GM18867 (cell line): Measurements from ENCODE around the gene RHOF.

Experiments used
- ATAC-seq: cut with Tn5 transposase; IDR thresholded peaks from one replicate; pipeline ENCODE4 v1.9.1; 2021; ENCODE audit warnings: mild to moderate bottlenecking, moderate library complexity; ENCODE audit not compliant: unreplicated experiment

Gene RHOF, protein sequence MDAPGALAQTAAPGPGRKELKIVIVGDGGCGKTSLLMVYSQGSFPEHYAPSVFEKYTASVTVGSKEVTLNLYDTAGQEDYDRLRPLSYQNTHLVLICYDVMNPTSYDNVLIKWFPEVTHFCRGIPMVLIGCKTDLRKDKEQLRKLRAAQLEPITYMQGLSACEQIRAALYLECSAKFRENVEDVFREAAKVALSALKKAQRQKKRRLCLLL

GRCh38 chr12:121793440-121793837 lies at the start of gene RHOF:
Gene RHOF (minus strand): TSS chr12:121793688. CDS start chr12:121793633, 55 bp downstream.
- ATAC-seq: peak; percentile 25

DNA sequence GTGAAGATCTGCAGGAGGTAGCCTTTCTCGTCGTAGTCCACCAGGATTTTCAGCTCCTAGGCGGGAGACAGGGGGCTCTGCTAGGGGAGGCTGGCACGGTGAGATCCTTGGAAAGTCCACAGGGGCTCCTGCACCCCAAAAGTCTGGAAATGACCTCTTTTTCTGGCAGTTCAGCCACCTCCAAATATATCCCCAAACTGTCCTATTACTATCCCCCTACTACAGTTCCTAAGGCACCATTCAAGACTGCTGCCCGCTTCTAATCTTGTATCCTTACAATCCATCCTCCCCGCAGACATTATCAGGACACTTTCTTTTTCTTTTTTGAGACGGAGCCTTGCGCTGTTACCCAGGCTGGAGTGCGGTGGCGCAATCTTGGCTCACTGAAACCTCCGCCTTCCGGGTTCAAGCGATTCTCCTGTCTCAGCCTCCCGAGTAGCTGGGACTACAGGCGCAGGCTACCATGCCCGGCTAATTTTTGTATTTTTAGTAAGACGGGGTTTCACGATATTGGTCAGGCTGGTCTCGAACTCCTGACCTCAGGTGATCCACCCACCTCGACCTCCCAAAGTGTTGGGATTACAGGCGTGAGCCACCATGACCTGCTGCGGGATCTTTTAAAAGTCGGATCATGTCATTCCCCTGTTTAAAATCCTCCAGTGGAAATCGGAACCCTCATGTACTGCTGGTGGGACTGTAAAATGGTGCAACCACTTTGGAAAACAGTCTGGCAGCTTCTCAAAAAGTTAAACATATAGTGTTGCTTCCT lies 46.7 kb upstream of the RHOF start:
- ATAC-seq: no peak

DNA sequence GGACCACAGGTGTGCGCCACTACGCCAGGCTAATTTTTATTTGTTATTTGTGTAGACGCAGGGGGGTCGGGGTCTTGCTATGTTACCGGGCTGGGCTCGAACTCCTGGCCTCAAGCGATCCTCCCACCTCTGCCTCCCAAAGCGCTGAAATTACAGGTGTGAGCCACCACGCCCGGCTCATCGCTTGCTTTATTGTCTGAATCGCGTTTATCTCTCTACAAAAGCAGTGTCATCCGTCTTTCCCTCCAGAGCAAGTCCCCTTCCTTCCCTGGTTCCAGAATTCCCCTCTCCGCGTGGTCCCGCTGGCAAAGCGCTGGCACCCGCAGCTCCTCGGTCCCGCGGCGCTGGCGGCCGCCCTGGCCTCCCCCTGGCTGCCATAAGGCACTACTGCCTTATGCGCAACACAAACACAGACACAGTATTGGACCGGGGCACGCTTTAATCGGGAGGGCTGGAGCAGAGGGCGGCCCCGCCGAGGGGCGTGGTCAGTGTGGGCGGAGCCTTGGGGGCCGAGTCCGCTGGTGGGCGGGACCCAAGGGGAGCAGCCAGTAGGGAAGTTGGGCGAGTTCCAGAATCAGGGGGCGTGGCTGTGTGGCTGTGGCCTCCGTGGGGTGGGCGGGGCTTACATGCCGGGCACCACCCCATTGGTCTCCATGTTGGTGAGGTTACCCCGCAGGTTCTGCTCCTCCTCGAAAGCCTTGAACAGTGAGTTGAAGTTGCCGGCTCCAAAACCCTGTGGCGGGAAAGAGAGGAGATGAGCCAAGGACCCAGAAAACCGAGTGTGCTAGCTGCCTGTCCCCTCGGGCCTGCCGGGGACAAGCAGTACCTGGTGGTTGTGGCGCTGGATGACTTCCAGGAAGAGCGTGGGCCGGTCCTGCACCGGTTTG lies 45.9 kb upstream of the RHOF start:
- peak; percentile 92 for ATAC-seq

GRCh38 chr12:121838126-121838525 lies 44.6 kb upstream of the RHOF start:
- ATAC-seq: no peak

DNA sequence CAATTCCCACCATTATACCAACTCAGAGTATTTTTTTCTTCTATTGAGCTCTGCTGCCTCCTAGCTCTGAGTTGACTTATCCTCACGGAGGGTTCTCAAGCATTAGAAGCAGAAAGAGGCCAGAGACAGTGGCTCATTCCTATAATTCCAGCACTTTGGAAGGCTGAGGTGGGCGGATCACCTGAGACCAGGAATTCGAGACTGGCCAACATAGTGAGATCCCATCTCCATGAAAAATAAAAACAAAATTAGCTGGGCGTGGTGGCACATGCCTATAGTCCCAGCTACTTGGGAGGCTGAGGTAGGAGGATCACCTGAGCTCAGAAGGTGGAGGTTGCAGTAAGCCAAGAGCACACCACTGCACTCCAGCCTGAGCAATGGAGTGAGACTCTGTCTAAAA lies 44.2 kb upstream of the RHOF start:
- no peak for ATAC-seq

GRCh38 chr12:121831571-121832245 lies 38.2 kb upstream of the RHOF start:
- ATAC-seq: no peak

DNA sequence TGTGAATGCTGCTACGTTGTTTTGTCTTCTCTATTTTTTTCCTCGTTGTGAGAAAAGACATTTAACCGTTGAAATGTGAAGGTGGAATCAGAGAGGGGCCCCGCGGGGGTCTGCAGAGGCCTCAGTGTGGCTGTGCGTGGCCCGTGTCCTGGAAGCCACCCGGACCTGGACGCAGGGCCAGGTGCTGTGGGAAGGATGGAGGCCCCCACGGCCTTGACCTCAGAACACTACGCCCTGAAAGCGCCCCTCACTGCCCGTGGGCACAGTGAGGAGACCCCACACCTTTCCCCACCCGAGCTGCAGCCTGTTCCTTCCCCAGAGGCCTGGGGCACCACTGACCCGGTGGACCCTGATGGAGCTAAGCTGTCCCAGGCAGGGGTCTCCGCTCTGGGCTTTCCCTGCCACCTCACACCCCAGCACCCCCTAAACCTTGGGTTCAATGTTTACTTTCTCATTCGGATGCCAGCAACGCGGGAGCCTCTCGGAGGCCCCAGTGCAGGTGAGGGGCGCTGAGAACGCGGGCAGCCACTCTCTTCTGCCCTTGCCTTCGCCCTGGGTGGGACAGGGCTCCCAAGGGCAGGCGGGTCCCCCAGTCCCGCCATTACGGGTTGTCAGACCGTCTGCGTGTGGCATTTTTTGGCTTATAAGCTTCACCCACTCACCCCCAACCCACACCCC lies 37.2 kb upstream of the RHOF start:
- no peak for ATAC-seq

DNA sequence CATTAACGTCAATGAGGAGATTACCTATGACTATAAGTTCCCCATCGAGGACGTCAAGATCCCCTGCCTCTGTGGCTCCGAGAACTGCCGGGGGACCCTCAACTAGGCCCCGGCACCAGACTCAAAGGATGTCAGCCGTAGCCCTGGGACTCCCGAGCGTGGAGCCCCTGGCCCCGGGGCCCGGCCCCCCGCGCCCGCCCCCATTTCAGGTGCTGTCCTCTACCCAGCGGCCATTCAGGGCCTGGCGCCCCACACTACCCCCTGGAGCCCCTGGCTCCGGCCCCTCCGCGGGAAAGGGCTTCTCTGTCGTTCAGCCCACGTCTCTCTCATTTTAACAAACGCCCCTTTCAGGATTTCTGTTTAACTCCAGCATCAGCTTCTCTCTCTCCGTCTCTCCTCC lies 36.6 kb upstream of the RHOF start:
- ATAC-seq: no peak

DNA sequence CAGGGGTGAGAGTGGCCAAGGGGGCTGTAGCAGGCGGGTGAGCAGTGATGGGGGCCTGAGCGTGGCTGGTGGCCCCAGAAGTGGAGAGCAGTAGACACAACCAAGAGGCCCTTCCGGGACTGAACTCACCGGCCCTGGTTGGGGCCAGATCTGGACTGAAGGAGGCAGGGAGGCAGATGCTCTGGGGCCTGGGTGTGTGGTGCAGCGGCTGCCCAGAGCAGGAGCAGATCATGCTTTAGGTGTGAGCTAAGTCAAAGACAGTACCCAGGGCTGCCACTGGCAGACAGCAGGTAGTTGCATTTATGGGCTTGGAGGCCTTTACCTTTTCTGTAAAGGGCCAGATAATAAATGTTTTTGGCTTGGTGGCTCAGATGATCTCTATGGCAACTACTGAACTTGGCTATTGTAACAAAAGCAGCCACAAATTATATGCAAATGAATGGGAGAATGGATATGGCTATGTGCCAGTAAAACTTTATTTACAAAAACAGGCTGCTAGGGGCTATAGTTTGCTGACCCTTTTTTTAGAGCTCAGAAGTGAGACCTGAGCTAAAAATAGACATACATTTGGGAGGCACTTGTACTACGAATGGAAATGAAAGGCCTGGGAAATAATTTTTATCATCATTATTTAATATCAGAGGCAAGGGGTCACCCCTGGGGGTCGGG lies 35.9 kb upstream of the RHOF start:
- no peak for ATAC-seq

DNA sequence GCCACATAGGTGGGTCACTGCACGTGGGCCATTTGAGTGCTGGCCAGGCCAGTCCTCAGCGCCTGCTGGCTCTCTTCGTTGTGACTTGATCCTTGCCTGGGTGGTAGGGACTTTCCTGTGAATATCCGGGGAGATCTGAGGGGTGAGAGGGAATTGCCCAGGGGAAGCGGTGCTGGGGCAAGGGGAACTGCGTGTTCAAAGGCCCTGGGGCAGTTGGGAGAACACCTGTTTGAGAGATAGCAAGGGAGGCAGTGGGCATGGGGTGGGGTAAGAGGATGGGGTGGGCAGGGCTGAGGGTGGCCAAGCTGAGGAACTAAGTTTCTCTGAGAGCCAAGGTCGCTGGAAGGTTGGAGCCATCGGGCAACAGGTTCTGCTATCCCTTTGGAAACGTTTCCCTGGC lies 35.3 kb upstream of the RHOF start:
- no peak for ATAC-seq

GRCh38 chr12:121828306-121828705 lies 34.8 kb upstream of the RHOF start:
- ATAC-seq: no peak

GRCh38 chr12:121827351-121828099 lies 34.0 kb upstream of the RHOF start:
- no peak for ATAC-seq

DNA sequence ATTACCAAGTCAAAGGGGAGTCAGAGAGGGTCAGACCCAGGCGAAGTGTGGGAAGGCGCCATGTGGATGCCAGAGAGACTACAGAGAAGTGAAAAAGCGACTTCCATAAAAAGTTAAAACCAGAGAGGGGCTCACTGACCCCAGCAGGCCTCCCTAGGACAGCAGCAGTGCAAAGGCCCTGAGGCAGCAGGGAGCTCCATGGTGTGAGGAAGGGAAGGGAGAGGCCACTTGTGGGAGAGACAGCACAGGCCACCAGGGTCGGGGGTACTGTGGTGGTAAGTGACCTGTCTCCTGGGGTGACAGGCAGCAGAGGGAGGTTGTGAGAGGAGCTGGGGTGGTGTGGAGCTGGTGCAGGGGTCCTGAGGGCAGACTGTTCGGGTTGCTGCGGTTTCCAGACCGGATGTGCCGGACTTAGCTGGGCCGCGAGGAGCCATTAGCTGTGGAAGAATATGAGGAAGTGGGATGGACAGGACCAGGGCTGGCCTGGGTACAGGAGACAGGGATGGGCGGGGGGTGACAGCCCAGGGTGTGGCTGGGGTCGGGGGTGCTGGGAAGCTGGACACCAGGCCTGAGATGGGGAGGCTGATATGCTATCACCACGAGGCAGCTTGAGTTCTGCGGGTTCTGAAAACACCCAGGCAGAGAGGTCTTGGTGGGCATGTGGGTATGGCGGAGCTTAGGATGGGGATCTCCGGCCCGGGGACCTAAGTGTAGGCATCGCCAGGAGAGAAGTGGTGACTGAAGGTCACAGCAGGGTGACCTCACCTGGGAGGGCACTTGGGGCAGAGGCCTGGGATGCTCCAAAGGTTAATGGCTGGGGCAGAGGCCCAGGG lies 33.0 kb upstream of the RHOF start:
- no peak for ATAC-seq

DNA sequence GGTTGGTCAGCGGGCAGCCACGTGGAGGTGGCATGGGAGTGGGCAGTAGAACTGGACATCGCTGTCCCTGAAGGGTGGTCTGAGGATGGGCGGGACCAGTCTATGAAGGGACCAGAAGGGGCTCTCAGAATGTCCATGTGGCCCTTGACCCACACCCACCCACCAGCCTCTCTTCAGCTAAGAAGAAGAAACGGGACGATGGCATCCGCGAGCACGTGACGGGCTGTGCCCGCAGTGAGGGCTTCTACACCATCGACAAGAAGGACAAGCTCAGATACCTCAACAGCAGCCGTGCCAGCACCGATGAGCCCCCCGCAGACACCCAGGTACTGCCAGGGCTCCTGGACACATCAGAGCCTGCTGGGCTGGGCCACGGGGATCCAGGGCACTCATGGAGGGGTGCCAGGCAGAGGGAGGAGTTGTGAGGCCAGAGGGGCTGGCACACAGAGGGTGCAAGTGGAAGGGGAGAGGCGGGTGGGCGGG lies 31.6 kb upstream of the RHOF start:
- ATAC-seq: no peak

GRCh38 chr12:121823727-121824115 lies 30.2 kb upstream of the RHOF start:
- no peak for ATAC-seq

DNA sequence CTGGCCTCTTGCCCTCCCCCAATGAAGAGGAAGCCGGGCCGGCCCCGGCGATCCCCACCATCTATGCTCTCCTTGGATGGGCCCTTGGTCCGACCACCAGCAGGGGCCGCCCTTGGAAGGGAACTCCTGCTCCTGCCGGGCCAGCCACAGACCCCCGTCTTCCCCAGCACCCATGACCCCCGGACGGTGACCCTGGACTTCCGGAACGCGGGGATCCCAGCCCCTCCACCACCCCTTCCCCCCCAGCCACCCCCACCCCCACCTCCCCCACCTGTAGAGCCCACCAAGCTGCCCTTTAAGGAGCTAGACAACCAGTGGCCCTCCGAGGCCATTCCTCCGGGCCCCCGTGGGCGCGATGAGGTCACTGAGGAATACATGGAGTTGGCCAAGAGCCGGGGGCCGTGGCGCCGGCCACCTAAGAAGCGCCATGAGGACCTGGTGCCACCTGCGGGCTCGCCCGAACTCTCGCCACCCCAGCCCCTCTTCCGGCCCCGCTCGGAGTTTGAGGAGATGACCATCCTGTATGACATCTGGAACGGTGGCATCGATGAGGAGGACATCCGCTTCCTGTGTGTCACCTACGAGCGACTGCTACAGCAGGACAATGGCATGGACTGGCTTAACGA lies 29.7 kb upstream of the RHOF start:
- no peak for ATAC-seq

DNA sequence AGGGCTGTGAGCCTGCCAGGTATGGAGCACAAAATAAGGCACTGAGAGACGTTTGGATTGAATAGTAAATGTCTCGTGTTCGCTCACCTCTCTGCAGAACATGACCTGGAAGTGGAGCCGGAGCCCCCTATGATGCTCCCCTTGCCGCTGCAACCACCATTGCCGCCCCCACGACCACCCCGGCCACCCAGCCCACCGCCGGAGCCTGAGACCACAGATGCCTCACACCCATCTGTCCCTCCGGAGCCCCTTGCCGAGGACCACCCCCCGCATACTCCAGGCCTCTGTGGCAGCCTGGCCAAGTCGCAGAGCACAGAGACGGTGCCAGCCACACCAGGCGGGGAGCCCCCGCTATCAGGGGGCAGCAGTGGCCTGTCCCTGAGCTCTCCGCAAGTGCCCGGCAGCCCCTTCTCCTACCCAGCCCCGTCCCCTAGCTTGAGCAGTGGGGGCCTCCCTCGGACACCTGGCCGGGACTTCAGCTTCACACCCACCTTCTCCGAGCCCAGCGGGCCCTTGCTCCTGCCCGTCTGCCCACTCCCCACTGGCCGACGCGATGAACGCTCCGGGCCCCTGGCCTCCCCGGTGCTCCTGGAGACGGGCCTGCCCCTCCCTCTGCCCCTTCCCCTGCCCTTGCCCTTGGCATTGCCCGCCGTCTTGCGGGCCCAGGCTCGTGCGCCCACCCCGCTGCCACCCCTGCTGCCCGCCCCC lies 29.1 kb upstream of the RHOF start:
- no peak for ATAC-seq
